Prostate gland (tissue), 2 donors: ENCODE measurements around the gene DECR2. TPM values are rescaled to one million over a fixed set of nuclear protein-coding genes. Genes with fewer than 3 reads are reported as not detected.

Experiments used
- DNase-seq: peaks from one replicate; pipeline ENCODE4 v3.0.0-alpha.2; 2019; ENCODE audit warnings: low spot score
- H3K27ac ChIP-seq, 2 donors: fragments of 200-600 bp; sonication (generic); 2 replicates each; pipeline ENCODE4 v1.5.1; 2017 to 2019
- H3K27me3 ChIP-seq: fragments of 200-600 bp; sonication (generic); replicated peaks from 2 replicates; pipeline ENCODE4 v1.5.1; 2019; ENCODE audit not compliant: insufficient read depth
- H3K36me3 ChIP-seq, 2 donors: fragments of 200-600 bp; sonication (generic); 1 replicate in 1 of 2; 2 replicates in 1 of 2; pipeline versions ENCODE4 v1.5.1 to v1.8.1; 2017 to 2019
- H3K4me1 ChIP-seq: fragments of 200-600 bp; sonication (generic); replicated peaks from 2 replicates; pipeline ENCODE4 v1.5.1; 2019
- H3K4me3 ChIP-seq, 2 donors: fragments of 200-600 bp; sonication (generic); 2 replicates each; pipeline ENCODE4 v1.5.1; 2017 to 2019
- H3K9me3 ChIP-seq: fragments of 200-600 bp; sonication (generic); 2 replicates; pipeline ENCODE4 v1.5.1; 2017
- POLR2A ChIP-seq: fragments of 450-650 bp; IDR thresholded peaks from one replicate; pipeline ENCODE4 v1.6.1; 2016; ENCODE audit warnings: antibody characterized with exemption, mild to moderate bottlenecking
- POLR2AphosphoS5 ChIP-seq: sonication (generic); formaldehyde crosslinking; IDR thresholded peaks from one replicate; pipeline ENCODE4 v1.6.1; 2017; ENCODE audit warnings: antibody characterized with exemption
- WGBS: methylation state at CpG from one replicate; pipeline ENCODE4 v1.1.5; 2018; 5-methylcytosine and 5-hydroxymethylcytosine counted together
- intact Hi-C: fragments of 100-400 bp; cut with DNase I; formaldehyde crosslinking; loops from one replicate; pipeline ENCODE4 v1.14.2; 2022
- total RNA-seq, 2 donors: library from RNA; depleted of rRNA; stranded (reverse); fragments of >200 nt; gene quantifications; one replicate each; pipeline ENCODE4 v1.1.0, GENCODE V29; 2016
- TF ChIP-seq, protein P1 (sequence below), 4 experiments: fragments of 200-600 bp in 2 of 4; fragments of 450-650 bp in 2 of 4; sonication (generic) in 2 of 4; IDR thresholded peaks; 1 replicate in 3 of 4; 2 replicates in 1 of 4; pipeline ENCODE4 v1.5.1; 2016 to 2019; ENCODE audit warnings: antibody characterized with exemption in 4 of 4, mild to moderate bottlenecking in 2 of 4, moderate library complexity in 2 of 4

Gene DECR2
- total RNA-seq, 2 donors from 2014 or later: 23.7 to 38.5 TPM

DNA sequence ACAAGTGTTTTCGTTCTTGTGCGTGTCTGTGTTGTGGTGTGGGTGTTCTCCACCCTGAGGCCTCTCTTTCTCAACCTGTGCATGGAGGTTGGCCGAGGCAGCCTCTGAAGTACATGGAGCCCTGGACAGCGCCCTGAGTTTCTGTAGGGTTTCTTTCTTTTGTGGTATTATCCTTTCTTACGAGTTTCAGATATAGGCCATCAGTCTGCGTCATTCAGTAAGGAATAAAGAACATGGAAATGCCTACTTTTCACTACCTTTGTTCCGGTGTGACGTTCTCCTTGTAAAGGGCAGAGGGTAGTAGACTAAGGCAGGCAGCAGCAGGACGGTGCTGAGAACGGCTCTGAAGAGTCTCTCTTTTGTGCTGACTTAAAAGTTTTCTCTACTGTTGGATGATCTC is 42.3 kb downstream of the DECR2 start:
- Histone ChIP-seq H3K4me1 (no peaks in the 10 kb centered on the region), H3K27me3 (no peaks in the 10 kb centered on the region), H3K36me3 (no peaks in the 10 kb centered on the region), H3K9me3 (no peaks in the 10 kb centered on the region), H3K27ac (no peak overlapping the region), H3K4me3 (no peak overlapping the region)
- TF ChIP-seq POLR2A (no peak), POLR2AphosphoS5 (no peak)
- TF ChIP-seq, protein P1, sequence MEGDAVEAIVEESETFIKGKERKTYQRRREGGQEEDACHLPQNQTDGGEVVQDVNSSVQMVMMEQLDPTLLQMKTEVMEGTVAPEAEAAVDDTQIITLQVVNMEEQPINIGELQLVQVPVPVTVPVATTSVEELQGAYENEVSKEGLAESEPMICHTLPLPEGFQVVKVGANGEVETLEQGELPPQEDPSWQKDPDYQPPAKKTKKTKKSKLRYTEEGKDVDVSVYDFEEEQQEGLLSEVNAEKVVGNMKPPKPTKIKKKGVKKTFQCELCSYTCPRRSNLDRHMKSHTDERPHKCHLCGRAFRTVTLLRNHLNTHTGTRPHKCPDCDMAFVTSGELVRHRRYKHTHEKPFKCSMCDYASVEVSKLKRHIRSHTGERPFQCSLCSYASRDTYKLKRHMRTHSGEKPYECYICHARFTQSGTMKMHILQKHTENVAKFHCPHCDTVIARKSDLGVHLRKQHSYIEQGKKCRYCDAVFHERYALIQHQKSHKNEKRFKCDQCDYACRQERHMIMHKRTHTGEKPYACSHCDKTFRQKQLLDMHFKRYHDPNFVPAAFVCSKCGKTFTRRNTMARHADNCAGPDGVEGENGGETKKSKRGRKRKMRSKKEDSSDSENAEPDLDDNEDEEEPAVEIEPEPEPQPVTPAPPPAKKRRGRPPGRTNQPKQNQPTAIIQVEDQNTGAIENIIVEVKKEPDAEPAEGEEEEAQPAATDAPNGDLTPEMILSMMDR (IDR thresholded peaks at IDR 0.05): no peak
- intact Hi-C loops: no loop called here
- DNase-seq: no peak
- WGBS: 92% methylated on average over 10 of the region's 10 CpGs

DNA sequence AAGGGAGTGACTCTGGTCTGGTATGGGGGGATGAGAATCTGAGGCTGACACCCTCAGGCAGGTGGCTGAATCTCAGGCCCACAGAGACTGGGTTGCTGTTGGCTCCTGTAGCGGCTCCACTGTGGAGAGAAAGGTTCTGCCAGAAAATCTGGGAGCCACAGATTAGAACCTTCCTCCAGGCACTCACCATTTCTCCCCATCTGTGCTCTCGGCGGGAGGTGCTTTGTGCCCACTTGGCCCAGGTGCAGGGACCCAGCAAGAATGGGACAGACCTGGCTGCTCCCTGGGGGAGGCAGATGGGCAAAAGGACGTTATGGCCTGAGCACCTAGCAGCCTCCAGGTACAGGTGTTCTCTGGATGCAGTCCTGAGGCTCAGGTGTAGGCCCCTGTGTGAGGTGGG is 43.9 kb downstream of the DECR2 start:
- no peaks in the 10 kb centered on the region for H3K9me3 ChIP-seq
- 77% methylated on average over 4 of the region's 4 CpGs for WGBS
- no peaks in the 10 kb centered on the region for H3K36me3 ChIP-seq
- H3K4me3 ChIP-seq: no peak overlapping the region
- H3K27ac ChIP-seq: no peak overlapping the region
- no peaks in the 10 kb centered on the region for H3K4me1 ChIP-seq
- no peaks in the 10 kb centered on the region for H3K27me3 ChIP-seq
- DNase-seq: no peak
- TF ChIP-seq POLR2A (no peak), POLR2AphosphoS5 (no peak)
- TF ChIP-seq, protein P1 (IDR thresholded peaks at IDR 0.05): no peak
- intact Hi-C loops: no loop called here

DNA sequence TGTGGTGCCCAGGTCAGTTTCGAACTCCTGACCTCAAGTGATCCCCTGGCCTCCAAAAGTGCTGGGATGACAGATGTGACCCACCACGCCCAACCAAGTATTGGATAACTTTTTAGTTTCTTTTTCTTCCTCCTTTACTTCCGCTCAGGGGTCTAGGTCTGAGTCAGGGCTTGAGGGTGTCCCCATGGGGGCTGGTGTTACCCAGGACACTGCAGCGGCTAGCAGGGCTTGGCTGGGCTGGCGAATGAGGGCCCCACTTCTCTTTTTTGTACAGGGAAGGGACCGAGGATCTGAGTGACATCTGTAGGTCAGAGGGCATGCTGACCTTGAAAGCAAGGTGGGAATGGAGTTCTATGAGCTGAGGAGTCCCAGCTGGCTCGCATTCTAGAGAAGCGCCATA is 48.7 kb downstream of the DECR2 start:
- Histone ChIP-seq H3K4me1 (no peaks in the 10 kb centered on the region), H3K27me3 (no peaks in the 10 kb centered on the region), H3K9me3 (no peaks in the 10 kb centered on the region), H3K27ac (peak overlapping the region in 1 of 2 donors; percentile 22), H3K4me3 (no peak overlapping the region), H3K36me3 (no peaks in the 10 kb centered on the region)
- DNase-seq: no peak
- TF ChIP-seq, protein P1 (IDR thresholded peaks at IDR 0.05): no peak
- no peak for TF ChIP-seq POLR2A
- no peak for TF ChIP-seq POLR2AphosphoS5
- WGBS: 63% methylated on average over 8 of the region's 8 CpGs
- intact Hi-C loops: no loop called here

DNA sequence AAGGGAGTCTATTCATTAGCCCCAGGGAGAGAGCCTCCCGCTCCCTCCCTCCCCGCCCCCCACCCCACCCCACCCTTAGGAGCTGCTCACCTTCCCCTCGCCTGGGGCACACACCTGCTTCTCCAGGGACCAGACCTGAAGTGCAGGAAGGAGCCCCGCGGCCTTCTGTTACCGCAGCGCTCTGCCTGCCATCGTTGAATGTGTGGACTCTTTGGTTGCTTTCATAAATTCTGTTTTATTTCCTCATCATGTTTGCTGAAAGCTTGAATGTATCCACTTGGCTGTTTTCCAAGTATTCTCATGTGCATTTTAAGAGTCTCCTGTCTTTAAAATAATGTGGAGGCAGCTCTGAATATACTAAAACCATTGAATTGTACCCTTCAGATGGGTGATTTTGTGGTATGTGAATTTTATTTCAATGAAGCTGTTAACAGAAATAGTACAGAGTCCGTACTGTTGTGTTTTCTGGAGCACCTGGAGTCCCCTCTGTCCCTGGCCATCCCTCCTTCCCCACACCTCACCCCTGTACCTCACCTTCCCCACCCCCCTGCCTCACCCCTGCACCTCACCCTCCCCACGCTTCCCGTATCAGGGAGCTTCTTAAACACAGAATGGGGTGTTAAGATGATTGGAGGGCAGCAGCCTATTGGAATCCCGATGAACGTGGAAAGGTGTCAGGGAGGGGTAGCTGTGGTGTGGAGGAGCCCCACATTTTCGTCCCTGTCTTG is 49.3 kb downstream of the DECR2 start:
- Histone ChIP-seq H3K9me3 (no peaks in the 10 kb centered on the region), H3K27me3 (no peaks in the 10 kb centered on the region), H3K27ac (peak overlapping the region in 1 of 2 donors; percentile 22), H3K4me3 (no peak overlapping the region), H3K4me1 (no peaks in the 10 kb centered on the region), H3K36me3 (no peaks in the 10 kb centered on the region)
- DNase-seq: no peak
- intact Hi-C loops: no loop called here
- TF ChIP-seq POLR2A (no peak), POLR2AphosphoS5 (no peak)
- TF ChIP-seq, protein P1 (IDR thresholded peaks at IDR 0.05): no peak
- 35% methylated on average over 14 of the region's 14 CpGs for WGBS

DNA sequence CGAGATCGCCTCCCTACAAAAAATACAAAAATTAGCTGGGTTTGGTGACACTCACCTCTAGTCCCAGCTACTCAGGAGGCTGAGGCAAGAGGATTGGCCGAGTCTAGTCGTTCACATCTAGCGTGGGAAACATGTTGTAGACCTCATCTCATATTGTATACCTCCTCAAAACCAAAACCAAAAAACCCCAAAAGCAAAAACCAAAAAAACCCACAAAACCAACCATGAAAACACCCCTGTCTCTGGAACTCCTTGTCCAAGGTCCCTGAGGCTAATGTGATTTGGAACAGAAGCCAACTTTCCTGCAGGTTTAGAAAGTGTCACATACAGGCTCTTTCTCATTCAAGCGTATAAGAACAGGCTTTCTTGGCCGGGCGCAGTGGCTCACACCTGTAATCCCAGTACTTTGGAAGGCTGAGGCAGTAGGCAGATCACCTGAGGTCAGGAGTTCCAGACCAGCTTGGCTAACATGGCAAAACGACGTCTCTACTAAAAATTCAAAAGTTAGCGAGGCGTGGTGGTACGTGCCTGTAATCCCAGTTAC is 52.8 kb downstream of the DECR2 start:
- Histone ChIP-seq H3K4me1 (peaks cover 6% of the 10 kb centered on the region), H3K9me3 (no peaks in the 10 kb centered on the region), H3K27me3 (no peaks in the 10 kb centered on the region), H3K36me3 (no peaks in the 10 kb centered on the region), H3K4me3 (no peak overlapping the region), H3K27ac (no peak overlapping the region)
- WGBS: 71% methylated on average over 13 of the region's 13 CpGs
- intact Hi-C loops: no loop called here
- TF ChIP-seq, protein P1 (IDR thresholded peaks at IDR 0.05): no peak
- TF ChIP-seq POLR2AphosphoS5: no peak
- TF ChIP-seq POLR2A: no peak
- DNase-seq: no peak
